ENCODE measurements around the gene SLC2A6. TPM values are rescaled to one million over a fixed set of nuclear protein-coding genes. Genes with fewer than 3 reads are reported as not detected.

SLC2A6 gene
- total RNA-seq, 1 donor from 2014 or later, result 29.2 TPM

- H3K4me3 ChIP-seq (ENCODE audit: low read depth, low read length), result no peak overlapping the region
- no peak for TF ChIP-seq CTCF (conservative IDR thresholded peaks at IDR 0.05; ENCODE audit: low read depth, low read length)
- DNase-seq (ENCODE audit: low read depth), result no peak
These were observed 45.5 kb downstream of the SLC2A6 start for GRCh38 chr9:133433351-133433843.

- H3K4me3 ChIP-seq (ENCODE audit: low read depth, low read length), result no peak overlapping the region
- no peak for DNase-seq (ENCODE audit: low read depth)
- TF ChIP-seq CTCF (conservative IDR thresholded peaks at IDR 0.05; ENCODE audit: low read depth, low read length), result no peak
These were observed 48.7 kb downstream of the SLC2A6 start for GRCh38 chr9:133430244-133430643.

- TF ChIP-seq CTCF (conservative IDR thresholded peaks at IDR 0.05; ENCODE audit: low read depth, low read length), result no peak
- DNase-seq (ENCODE audit: low read depth), result no peak
- no peak overlapping the region for H3K4me3 ChIP-seq (ENCODE audit: low read depth, low read length)
These were observed 49.2 kb downstream of the SLC2A6 start for GRCh38 chr9:133429641-133430161.

GRCh38 chr9:133429214-133429613, 49.7 kb downstream of the SLC2A6 start:
- DNase-seq (ENCODE audit: low read depth), result no peak
- no peak overlapping the region for H3K4me3 ChIP-seq (ENCODE audit: low read depth, low read length)
- TF ChIP-seq CTCF (conservative IDR thresholded peaks at IDR 0.05; ENCODE audit: low read depth, low read length), result no peak

GRCh38 chr9:133428617-133429101, 50.2 kb downstream of the SLC2A6 start:
- no peak for DNase-seq (ENCODE audit: low read depth)
- TF ChIP-seq CTCF (conservative IDR thresholded peaks at IDR 0.05; ENCODE audit: low read depth, low read length), result no peak
- H3K4me3 ChIP-seq (ENCODE audit: low read depth, low read length), result peak overlapping the region; percentile 14

GRCh38 chr9:133427658-133428348, 51.1 kb downstream of the SLC2A6 start:
- TF ChIP-seq CTCF (conservative IDR thresholded peaks at IDR 0.05; ENCODE audit: low read depth, low read length), result no peak
- DNase-seq (ENCODE audit: low read depth), result no peak
- no peak overlapping the region for H3K4me3 ChIP-seq (ENCODE audit: low read depth, low read length)

Data from epithelial cell of proximal tubule (primary cell).